Neural progenitor cell (in vitro differentiated cells): Measurements from ENCODE around the gene RPL22. TPM values are rescaled to one million over a fixed set of nuclear protein-coding genes. Genes with fewer than 3 reads are reported as not detected.

ENCODE experiments used
- DNase-seq: peaks from one replicate; pipeline ENCODE4 v3.0.0-alpha.2; 2016; ENCODE audit warnings: low spot score
- H2AFZ ChIP-seq: fragments of 200-600 bp; sonication (generic); replicated peaks from 2 replicates; pipeline ENCODE4 v1.6.1; 2016; ENCODE audit warnings: antibody characterized with exemption
- H3F3A ChIP-seq: fragments of 200-600 bp; sonication (generic); 2 replicates; pipeline ENCODE4 v1.6.1; 2016; ENCODE audit warnings: antibody characterized with exemption, low read depth
- H3K27ac ChIP-seq: fragments of 200-600 bp; sonication (generic); 2 replicates; pipeline ENCODE4 v1.5.1; 2016; ENCODE audit warnings: mild to moderate bottlenecking
- H3K27me3 ChIP-seq: fragments of 200-600 bp; sonication (generic); 2 replicates; pipeline ENCODE4 v1.6.1; 2016; ENCODE audit warnings: mild to moderate bottlenecking, moderate library complexity
- H3K36me3 ChIP-seq: fragments of 200-600 bp; sonication (generic); 2 replicates; pipeline ENCODE4 v1.5.1; 2016
- H3K4me1 ChIP-seq: fragments of 200-600 bp; sonication (generic); 2 replicates; pipeline ENCODE4 v1.6.1; 2016; ENCODE audit warnings: mixed run types
- H3K4me2 ChIP-seq: fragments of 200-600 bp; sonication (generic); 2 replicates; pipeline ENCODE4 v1.6.1; 2016
- H3K4me3 ChIP-seq: fragments of 200-600 bp; sonication (generic); 2 replicates; pipeline ENCODE4 v1.5.1; 2016
- H3K79me2 ChIP-seq: fragments of 200-600 bp; sonication (generic); 2 replicates; pipeline ENCODE4 v1.6.1; 2016; ENCODE audit warnings: low read depth
- H3K9ac ChIP-seq: fragments of 200-600 bp; sonication (generic); 2 replicates; pipeline ENCODE4 v1.6.1; 2016
- H3K9me3 ChIP-seq: fragments of 200-600 bp; sonication (generic); 2 replicates; pipeline ENCODE4 v1.5.1; 2016; ENCODE audit warnings: low read depth
- H4K20me1 ChIP-seq: fragments of 200-600 bp; sonication (generic); 2 replicates; pipeline ENCODE4 v1.6.1; 2016; ENCODE audit warnings: low read depth
- H3K27ac Mint-ChIP-seq: 3 replicates; pipeline ENCODE4 v1.8.0; 2021; ENCODE audit warnings: mixed read lengths
- H3K27me3 Mint-ChIP-seq: 2 replicates; pipeline ENCODE4 v1.8.0; 2022; ENCODE audit warnings: low read depth, mild to moderate bottlenecking, inconsistent platforms, moderate library complexity, mixed read lengths; ENCODE audit not compliant: insufficient read depth
- H3K36me3 Mint-ChIP-seq: 3 replicates; pipeline ENCODE4 v1.8.0; 2021; ENCODE audit warnings: mixed read lengths
- H3K4me1 Mint-ChIP-seq: 3 replicates; pipeline ENCODE4 v1.8.0; 2021; ENCODE audit warnings: mixed read lengths
- H3K4me3 Mint-ChIP-seq: 3 replicates; pipeline ENCODE4 v1.8.0; 2021; ENCODE audit warnings: mild to moderate bottlenecking, moderate library complexity, mixed read lengths
- H3K9me3 Mint-ChIP-seq: 3 replicates; pipeline ENCODE4 v1.8.0; 2020; ENCODE audit warnings: mixed read lengths
- EZH2 ChIP-seq: fragments of 200-600 bp; sonication (generic); IDR thresholded peaks from 2 replicates; pipeline ENCODE4 v1.6.1; 2017; ENCODE audit warnings: antibody characterized with exemption, mild to moderate bottlenecking, moderate library complexity
- EZH2phosphoT487 ChIP-seq: fragments of 200-600 bp; sonication (generic); IDR thresholded peaks from 2 replicates; pipeline ENCODE4 v1.6.1; 2017; ENCODE audit warnings: antibody characterized with exemption
- total RNA-seq: library from RNA; depleted of rRNA; stranded (reverse); fragments of >200 nt; gene quantifications from 2 replicates; pipeline ENCODE4 v1.2.3, GENCODE V29; 2015; ENCODE audit warnings: low replicate concordance
- TF ChIP-seq, protein P1 (sequence below): fragments of 200-600 bp; sonication (generic); IDR thresholded peaks from 2 replicates; pipeline ENCODE4 v1.5.1; 2017; ENCODE audit warnings: antibody characterized with exemption, mild to moderate bottlenecking

The RPL22 gene
- total RNA-seq, 1 donor from 2014 or later: 410 TPM

DNA sequence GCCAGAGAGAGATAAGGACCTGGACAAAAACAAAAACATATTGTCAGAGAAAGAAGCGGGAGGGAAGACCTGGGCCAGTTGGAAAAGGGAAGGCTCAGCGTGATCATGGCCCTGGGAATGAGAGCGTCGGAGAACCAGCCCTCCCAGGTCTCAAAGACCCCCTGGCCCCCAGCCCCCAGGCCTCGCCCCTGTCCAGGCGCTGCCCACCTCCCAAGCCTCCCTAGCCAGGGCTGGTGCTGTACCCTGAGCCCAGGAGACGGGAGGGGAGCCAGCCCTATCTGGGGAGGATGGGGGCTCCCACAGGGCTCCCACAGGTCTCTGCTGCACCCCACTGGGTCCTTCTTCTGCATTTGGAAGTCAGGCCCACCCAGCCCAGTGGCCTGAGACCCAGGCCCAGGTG lies 34.4 kb downstream of the RPL22 start:
- Histone ChIP-seq H2AFZ (no peak overlapping the region), H3K9ac (no peak overlapping the region), H3K9me3 (no peaks in the 10 kb centered on the region), H3K4me3 (no peak overlapping the region), H3K27ac (no peak overlapping the region), H3K4me2 (no peak overlapping the region), H3K79me2 (no peaks in the 10 kb centered on the region), H3K27me3 (no peaks in the 10 kb centered on the region), H3K4me1 (no peaks in the 10 kb centered on the region), H3K36me3 (no peaks in the 10 kb centered on the region), H4K20me1 (peaks cover 23% of the 10 kb centered on the region), H3F3A (no peaks in the 10 kb centered on the region)
- DNase-seq: no peak
- no peaks in the 10 kb centered on the region for H3K4me1 Mint-ChIP-seq
- no peak overlapping the region for H3K27ac Mint-ChIP-seq
- no peaks in the 10 kb centered on the region for H3K9me3 Mint-ChIP-seq
- H3K27me3 Mint-ChIP-seq: peaks cover 19% of the 10 kb centered on the region
- TF ChIP-seq EZH2 (no peak), EZH2phosphoT487 (no peak)
- TF ChIP-seq, protein P1, sequence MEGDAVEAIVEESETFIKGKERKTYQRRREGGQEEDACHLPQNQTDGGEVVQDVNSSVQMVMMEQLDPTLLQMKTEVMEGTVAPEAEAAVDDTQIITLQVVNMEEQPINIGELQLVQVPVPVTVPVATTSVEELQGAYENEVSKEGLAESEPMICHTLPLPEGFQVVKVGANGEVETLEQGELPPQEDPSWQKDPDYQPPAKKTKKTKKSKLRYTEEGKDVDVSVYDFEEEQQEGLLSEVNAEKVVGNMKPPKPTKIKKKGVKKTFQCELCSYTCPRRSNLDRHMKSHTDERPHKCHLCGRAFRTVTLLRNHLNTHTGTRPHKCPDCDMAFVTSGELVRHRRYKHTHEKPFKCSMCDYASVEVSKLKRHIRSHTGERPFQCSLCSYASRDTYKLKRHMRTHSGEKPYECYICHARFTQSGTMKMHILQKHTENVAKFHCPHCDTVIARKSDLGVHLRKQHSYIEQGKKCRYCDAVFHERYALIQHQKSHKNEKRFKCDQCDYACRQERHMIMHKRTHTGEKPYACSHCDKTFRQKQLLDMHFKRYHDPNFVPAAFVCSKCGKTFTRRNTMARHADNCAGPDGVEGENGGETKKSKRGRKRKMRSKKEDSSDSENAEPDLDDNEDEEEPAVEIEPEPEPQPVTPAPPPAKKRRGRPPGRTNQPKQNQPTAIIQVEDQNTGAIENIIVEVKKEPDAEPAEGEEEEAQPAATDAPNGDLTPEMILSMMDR: no peak
- H3K36me3 Mint-ChIP-seq: no peaks in the 10 kb centered on the region
- H3K4me3 Mint-ChIP-seq: no peak overlapping the region

DNA sequence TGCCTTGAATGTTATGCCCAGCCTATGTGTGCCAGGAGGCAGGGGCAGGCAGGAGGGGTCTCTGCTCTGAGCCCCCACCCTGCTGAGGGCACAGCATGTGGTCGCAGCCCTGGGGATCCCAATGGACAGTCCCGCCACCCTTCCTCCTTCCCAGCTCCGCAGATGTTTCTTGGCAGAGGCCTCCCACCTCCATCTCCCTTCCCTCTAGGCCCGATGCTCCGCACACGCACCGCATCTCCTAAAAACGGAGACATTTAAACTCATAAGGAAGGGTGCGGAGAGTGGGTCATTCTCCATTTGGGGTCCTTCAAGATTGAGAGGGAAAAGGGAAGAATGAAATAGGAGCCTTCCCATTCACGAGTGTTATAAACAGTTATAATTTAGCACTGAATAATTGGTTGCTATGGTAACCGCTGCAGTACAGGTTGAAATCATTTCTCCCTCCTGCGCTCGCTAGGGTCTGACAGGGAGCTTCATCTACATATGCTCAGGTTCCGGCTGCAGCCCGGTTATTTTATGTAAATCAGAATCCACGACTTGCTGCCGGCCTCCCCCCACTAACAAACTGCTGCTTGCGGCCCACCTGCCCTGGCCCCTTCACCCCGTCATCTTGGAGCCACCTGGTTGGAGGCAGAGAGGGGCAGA lies 35.3 kb downstream of the RPL22 start:
- Histone ChIP-seq H3K4me1 (no peaks in the 10 kb centered on the region), H3K36me3 (no peaks in the 10 kb centered on the region)

DNA sequence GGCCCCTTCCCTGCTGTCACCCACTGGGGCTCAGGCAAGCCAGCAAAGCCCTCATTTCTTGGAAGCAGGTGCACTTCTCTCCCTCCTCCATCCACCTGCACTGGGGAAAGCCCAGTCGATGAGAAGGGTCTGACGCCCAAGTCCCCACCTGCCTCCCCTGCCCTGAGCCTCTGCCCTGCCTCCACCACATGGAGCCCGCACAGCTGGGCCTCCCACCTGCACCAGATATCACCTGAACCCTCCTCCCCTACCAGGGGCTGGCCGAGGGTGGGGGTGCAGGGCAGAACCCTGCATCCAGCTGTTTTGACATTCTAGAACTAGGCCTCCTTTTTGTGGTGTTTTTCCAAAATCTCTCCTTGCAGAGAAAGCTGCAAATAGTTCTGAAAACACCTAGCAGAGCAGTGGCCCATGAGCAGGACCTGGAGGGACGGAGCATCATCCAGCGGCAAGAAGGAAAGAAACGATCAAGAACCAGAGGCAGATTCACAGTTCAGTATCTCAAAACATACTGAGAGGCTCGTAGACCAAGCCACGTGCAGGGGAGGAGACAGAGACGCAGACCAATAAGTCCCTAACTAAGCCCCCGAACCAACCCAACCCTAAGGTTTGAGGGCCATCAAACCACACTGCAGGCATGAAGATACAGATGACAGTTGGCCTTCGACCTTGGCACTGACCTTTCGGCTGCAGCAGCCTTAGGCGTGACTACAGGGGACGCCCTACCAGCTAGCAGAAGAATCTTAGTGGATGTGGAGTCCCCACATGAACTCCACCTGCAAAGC lies 36.0 kb downstream of the RPL22 start:
- Mint-ChIP-seq H3K9me3 (no peaks in the 10 kb centered on the region), H3K4me1 (peaks cover under 1% of the 10 kb centered on the region), H3K27me3 (peaks cover 20% of the 10 kb centered on the region), H3K36me3 (no peaks in the 10 kb centered on the region), H3K4me3 (no peak overlapping the region), H3K27ac (no peak overlapping the region)
- H3K9me3 ChIP-seq: no peaks in the 10 kb centered on the region
- H3K4me1 ChIP-seq: no peaks in the 10 kb centered on the region
- no peaks in the 10 kb centered on the region for H3K79me2 ChIP-seq
- no peak overlapping the region for H3K9ac ChIP-seq
- no peaks in the 10 kb centered on the region for H3K27me3 ChIP-seq
- no peak for TF ChIP-seq EZH2
- TF ChIP-seq, protein P1: no peak
- no peaks in the 10 kb centered on the region for H3K36me3 ChIP-seq
- H3F3A ChIP-seq: no peaks in the 10 kb centered on the region
- H3K27ac ChIP-seq: no peak overlapping the region
- no peak overlapping the region for H2AFZ ChIP-seq
- H4K20me1 ChIP-seq: peaks cover 23% of the 10 kb centered on the region
- DNase-seq: no peak
- no peak overlapping the region for H3K4me3 ChIP-seq
- H3K4me2 ChIP-seq: no peak overlapping the region

More for the DNA sequence above, 35.3 kb downstream of the RPL22 start:
- Histone ChIP-seq H4K20me1 (peaks cover 23% of the 10 kb centered on the region), H3K79me2 (no peaks in the 10 kb centered on the region), H2AFZ (no peak overlapping the region), H3K27ac (no peak overlapping the region), H3K27me3 (no peaks in the 10 kb centered on the region), H3K4me2 (no peak overlapping the region), H3K4me3 (no peak overlapping the region), H3F3A (no peaks in the 10 kb centered on the region), H3K9me3 (no peaks in the 10 kb centered on the region), H3K9ac (no peak overlapping the region)
- Mint-ChIP-seq H3K36me3 (no peaks in the 10 kb centered on the region), H3K27me3 (peaks cover 20% of the 10 kb centered on the region), H3K4me3 (no peak overlapping the region), H3K27ac (no peak overlapping the region), H3K4me1 (no peaks in the 10 kb centered on the region), H3K9me3 (no peaks in the 10 kb centered on the region)
- TF ChIP-seq EZH2phosphoT487: no peak
- TF ChIP-seq EZH2: no peak
- TF ChIP-seq, protein P1: no peak
- no peak for DNase-seq
